Heart left ventricle (tissue), 13 donors: ENCODE data around the gene MAPK12.

Experiments
- POLR2A ChIP-seq, 2 donors: fragments of 450-650 bp; IDR thresholded peaks; one replicate each; pipeline ENCODE4 v1.6.1; 2017; ENCODE audit warnings: antibody characterized with exemption in 2 of 2, mild to moderate bottlenecking in 2 of 2, moderate library complexity in 2 of 2
- TF ChIP-seq, protein P1 (sequence below), 12 donors: fragments of 200-600 bp; sonication (generic) in 4 of 12; IDR thresholded peaks; one replicate each; pipeline versions ENCODE4 v1.5.0 to v1.8.0; 2018 to 2022; ENCODE audit warnings: antibody characterized with exemption in 12 of 12, mild to moderate bottlenecking in 5 of 12
- donor health status: ischemic (EF 13 %, LVEDD 7.1; RV severe dilation, severe dysfunction).
- donor health status: DM: no; HTN: yes; CAD: no.
- donor health status: DM: no; HTN: no; CAD: no.
- donor health status: ischemic (EF 25% LVEDD 6.9; RV normal size, moderate dysfunction).
- donor health status: ischemic (EF 25% LVEDD 5.7; RV mildly dilated, moderate dysfunction).
- donor health status: ischemic (EF 35%, LVEDD 5.7; RV mildly dilated, moderate dysfunction).
- donor health status: nonischemic (EF 11% LVEDD 7.7; RV severe dilation, severe dysfunction).
- donor health status: DM: yes; HTN: yes; CAD: no.
- donor health status: PGD.
- donor health status: ischemic (EF 29% LVEDD 5.4; RV normal size, mild dysfunction).
- donor health status: nonischemic (EF 23%, LVEDD 6.1; RV moderate dilation, normal function).

DNA sequence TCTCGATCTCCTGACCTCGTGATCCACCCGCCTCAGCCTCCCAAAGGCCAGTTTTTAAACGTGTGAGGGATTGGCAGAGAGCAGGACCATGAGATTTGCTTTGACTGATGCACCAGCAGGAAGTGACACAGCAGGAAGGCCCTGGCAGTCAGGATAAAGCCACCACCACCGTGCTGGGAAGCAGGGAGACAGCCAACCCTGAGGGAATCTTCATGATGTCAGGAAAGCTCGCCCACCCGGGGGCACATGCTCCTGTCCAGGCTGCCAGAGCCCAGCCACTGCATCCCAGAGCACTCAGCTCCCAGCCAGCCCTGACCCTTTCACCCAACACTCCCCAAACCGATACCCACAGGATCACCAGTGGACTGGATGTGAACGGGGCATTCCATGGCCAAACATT is 22.7 kb downstream of the MAPK12 start:
- TF ChIP-seq, protein P1, sequence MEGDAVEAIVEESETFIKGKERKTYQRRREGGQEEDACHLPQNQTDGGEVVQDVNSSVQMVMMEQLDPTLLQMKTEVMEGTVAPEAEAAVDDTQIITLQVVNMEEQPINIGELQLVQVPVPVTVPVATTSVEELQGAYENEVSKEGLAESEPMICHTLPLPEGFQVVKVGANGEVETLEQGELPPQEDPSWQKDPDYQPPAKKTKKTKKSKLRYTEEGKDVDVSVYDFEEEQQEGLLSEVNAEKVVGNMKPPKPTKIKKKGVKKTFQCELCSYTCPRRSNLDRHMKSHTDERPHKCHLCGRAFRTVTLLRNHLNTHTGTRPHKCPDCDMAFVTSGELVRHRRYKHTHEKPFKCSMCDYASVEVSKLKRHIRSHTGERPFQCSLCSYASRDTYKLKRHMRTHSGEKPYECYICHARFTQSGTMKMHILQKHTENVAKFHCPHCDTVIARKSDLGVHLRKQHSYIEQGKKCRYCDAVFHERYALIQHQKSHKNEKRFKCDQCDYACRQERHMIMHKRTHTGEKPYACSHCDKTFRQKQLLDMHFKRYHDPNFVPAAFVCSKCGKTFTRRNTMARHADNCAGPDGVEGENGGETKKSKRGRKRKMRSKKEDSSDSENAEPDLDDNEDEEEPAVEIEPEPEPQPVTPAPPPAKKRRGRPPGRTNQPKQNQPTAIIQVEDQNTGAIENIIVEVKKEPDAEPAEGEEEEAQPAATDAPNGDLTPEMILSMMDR (IDR thresholded peaks at IDR 0.05): no peak
- no peak for TF ChIP-seq POLR2A (IDR thresholded peaks at IDR 0.05)
